H1 (cell line): ENCODE data around the gene ATG16L2. TPM values are rescaled to one million over a fixed set of nuclear protein-coding genes. Genes with fewer than 3 reads are reported as not detected.

Experiments
- SP4 ChIP-seq: IDR thresholded peaks from 2 replicates; pipeline ENCODE4 v1.6.1; 2012; ENCODE audit warnings: low read length, inconsistent platforms
- ZNF274 ChIP-seq: IDR thresholded peaks from 2 replicates; pipeline ENCODE4 v1.7.0; 2012; ENCODE audit warnings: low read length, borderline replicate concordance; ENCODE audit errors: extremely low read depth
- polyA plus RNA-seq, 7 experiments: library from polyadenylated mRNA; depleted of rRNA in 3 of 7; stranded (reverse) in 5 of 7; unstranded in 2 of 7; fragments of >200 nt in 5 of 7; fragments of 200-250 nt in 2 of 7; gene quantifications; 1 replicate in 5 of 7; 2 replicates in 1 of 7; 4 replicates in 1 of 7; pipeline versions ENCODE4 v1.2.1 to v1.2.3, GENCODE V29; 2011 to 2013; ENCODE audit warnings: missing spikeins in 2 of 7, mixed read lengths in 2 of 7
- total RNA-seq: library from RNA; stranded (reverse); fragmentation: NEBNext Ultra II Directional; extraction: Animal tissue kit (Norgen Biotek cat#: 25700); gene quantifications from 2 replicates; pipeline ENCODE4 v1.2.1, GENCODE V29; 2021
- TF ChIP-seq, protein P1 (sequence below): fragments of 300-600 bp; sonication (generic); IDR thresholded peaks from 2 replicates; pipeline ENCODE4 v1.7.1; 2012; ENCODE audit warnings: low read length, moderate library complexity, mild to moderate bottlenecking, inconsistent platforms; ENCODE audit not compliant: insufficient replicate concordance
- TF ChIP-seq, protein P2 (sequence below), 3 experiments: IDR thresholded peaks; 1 replicate in 2 of 3; 2 replicates in 1 of 3; pipeline versions ENCODE4 v1.5.1 to v1.6.1; 2011; ENCODE audit warnings: low read length in 3 of 3, mild to moderate bottlenecking in 3 of 3, inconsistent platforms in 2 of 3, low read depth in 1 of 3, moderate library complexity in 1 of 3; ENCODE audit not compliant: insufficient read depth in 1 of 3; ENCODE audit errors: control extremely low read depth in 1 of 3

The ATG16L2 gene
- total and polyA plus RNA-seq, 2 of the 8 experiments (the other 6 are each of a cell fraction or from before 2014, with no cell fraction given), result 11.0 to 18.5 TPM

DNA sequence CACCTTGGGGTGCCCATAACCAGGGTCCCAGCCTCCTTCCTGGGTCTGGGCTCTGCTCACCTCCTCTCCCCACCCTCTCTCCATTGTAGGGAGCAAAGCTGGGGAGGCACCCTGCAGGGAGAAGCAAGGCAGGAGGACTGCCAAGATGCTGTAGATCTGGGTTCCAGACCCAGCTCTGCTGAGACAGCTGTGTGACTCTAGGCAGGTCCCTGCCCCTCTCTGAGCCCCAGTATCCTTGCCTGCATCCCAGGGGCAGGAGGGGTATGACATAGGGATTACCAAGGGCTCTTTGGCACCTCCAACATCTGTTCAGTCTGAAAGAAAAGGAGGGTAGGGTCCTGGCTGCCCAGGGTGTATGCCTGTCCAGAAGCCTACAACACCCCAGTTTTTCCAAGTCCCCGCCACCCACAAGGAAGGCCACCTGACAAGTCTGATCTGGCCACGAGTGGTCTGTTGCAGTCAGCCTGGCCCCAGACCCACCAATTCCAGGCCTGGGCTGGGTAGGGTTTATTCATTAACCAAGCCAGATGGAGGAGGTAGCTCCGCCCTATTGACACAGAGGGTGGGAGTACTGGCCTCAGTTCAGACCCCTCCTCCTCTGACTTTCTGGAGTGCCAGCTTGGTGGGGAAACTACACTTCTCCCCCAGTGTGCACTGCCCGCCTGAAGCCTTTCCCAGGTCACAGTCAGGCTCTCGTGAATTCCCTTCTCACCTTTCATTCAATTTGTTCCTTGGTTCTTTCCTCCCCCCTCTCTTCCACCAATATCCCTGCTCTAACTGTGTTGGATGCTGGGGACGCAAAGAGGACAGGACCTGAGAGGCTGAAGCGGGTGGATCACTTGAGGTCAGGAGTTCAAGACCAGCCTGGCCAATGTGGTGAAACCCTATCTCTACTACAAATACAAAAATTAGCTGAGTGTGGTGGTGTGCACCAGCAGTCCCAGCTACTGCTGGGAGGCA is 35.4 kb upstream of the ATG16L2 start (continued):
- TF ChIP-seq, protein P1, sequence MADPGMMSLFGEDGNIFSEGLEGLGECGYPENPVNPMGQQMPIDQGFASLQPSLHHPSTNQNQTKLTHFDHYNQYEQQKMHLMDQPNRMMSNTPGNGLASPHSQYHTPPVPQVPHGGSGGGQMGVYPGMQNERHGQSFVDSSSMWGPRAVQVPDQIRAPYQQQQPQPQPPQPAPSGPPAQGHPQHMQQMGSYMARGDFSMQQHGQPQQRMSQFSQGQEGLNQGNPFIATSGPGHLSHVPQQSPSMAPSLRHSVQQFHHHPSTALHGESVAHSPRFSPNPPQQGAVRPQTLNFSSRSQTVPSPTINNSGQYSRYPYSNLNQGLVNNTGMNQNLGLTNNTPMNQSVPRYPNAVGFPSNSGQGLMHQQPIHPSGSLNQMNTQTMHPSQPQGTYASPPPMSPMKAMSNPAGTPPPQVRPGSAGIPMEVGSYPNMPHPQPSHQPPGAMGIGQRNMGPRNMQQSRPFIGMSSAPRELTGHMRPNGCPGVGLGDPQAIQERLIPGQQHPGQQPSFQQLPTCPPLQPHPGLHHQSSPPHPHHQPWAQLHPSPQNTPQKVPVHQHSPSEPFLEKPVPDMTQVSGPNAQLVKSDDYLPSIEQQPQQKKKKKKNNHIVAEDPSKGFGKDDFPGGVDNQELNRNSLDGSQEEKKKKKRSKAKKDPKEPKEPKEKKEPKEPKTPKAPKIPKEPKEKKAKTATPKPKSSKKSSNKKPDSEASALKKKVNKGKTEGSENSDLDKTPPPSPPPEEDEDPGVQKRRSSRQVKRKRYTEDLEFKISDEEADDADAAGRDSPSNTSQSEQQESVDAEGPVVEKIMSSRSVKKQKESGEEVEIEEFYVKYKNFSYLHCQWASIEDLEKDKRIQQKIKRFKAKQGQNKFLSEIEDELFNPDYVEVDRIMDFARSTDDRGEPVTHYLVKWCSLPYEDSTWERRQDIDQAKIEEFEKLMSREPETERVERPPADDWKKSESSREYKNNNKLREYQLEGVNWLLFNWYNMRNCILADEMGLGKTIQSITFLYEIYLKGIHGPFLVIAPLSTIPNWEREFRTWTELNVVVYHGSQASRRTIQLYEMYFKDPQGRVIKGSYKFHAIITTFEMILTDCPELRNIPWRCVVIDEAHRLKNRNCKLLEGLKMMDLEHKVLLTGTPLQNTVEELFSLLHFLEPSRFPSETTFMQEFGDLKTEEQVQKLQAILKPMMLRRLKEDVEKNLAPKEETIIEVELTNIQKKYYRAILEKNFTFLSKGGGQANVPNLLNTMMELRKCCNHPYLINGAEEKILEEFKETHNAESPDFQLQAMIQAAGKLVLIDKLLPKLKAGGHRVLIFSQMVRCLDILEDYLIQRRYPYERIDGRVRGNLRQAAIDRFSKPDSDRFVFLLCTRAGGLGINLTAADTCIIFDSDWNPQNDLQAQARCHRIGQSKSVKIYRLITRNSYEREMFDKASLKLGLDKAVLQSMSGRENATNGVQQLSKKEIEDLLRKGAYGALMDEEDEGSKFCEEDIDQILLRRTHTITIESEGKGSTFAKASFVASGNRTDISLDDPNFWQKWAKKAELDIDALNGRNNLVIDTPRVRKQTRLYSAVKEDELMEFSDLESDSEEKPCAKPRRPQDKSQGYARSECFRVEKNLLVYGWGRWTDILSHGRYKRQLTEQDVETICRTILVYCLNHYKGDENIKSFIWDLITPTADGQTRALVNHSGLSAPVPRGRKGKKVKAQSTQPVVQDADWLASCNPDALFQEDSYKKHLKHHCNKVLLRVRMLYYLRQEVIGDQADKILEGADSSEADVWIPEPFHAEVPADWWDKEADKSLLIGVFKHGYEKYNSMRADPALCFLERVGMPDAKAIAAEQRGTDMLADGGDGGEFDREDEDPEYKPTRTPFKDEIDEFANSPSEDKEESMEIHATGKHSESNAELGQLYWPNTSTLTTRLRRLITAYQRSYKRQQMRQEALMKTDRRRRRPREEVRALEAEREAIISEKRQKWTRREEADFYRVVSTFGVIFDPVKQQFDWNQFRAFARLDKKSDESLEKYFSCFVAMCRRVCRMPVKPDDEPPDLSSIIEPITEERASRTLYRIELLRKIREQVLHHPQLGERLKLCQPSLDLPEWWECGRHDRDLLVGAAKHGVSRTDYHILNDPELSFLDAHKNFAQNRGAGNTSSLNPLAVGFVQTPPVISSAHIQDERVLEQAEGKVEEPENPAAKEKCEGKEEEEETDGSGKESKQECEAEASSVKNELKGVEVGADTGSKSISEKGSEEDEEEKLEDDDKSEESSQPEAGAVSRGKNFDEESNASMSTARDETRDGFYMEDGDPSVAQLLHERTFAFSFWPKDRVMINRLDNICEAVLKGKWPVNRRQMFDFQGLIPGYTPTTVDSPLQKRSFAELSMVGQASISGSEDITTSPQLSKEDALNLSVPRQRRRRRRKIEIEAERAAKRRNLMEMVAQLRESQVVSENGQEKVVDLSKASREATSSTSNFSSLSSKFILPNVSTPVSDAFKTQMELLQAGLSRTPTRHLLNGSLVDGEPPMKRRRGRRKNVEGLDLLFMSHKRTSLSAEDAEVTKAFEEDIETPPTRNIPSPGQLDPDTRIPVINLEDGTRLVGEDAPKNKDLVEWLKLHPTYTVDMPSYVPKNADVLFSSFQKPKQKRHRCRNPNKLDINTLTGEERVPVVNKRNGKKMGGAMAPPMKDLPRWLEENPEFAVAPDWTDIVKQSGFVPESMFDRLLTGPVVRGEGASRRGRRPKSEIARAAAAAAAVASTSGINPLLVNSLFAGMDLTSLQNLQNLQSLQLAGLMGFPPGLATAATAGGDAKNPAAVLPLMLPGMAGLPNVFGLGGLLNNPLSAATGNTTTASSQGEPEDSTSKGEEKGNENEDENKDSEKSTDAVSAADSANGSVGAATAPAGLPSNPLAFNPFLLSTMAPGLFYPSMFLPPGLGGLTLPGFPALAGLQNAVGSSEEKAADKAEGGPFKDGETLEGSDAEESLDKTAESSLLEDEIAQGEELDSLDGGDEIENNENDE, result no peak
- TF ChIP-seq, protein P2, sequence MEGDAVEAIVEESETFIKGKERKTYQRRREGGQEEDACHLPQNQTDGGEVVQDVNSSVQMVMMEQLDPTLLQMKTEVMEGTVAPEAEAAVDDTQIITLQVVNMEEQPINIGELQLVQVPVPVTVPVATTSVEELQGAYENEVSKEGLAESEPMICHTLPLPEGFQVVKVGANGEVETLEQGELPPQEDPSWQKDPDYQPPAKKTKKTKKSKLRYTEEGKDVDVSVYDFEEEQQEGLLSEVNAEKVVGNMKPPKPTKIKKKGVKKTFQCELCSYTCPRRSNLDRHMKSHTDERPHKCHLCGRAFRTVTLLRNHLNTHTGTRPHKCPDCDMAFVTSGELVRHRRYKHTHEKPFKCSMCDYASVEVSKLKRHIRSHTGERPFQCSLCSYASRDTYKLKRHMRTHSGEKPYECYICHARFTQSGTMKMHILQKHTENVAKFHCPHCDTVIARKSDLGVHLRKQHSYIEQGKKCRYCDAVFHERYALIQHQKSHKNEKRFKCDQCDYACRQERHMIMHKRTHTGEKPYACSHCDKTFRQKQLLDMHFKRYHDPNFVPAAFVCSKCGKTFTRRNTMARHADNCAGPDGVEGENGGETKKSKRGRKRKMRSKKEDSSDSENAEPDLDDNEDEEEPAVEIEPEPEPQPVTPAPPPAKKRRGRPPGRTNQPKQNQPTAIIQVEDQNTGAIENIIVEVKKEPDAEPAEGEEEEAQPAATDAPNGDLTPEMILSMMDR (IDR thresholded peaks at IDR 0.05; ENCODE audit: control extremely low read depth in 1 of 3, insufficient read depth in 1 of 3, low read depth in 1 of 3, low read length in 3 of 3), result no peak
- no peak for TF ChIP-seq SP4
- TF ChIP-seq ZNF274, result no peak
